Measurements from ENCODE around the gene SAMD7. TPM values are rescaled to one million over a fixed set of nuclear protein-coding genes. Genes with fewer than 3 reads are reported as not detected.
A peak's percentile ranks its signal among the peaks of the same experiment; 100 is the strongest.

The SAMD7 gene
- total RNA-seq (ENCODE audit: low replicate concordance), result not detected in 2 replicates

GRCh38 chr3:169911272-169911671 is at the start of gene SAMD7:
Gene SAMD7, plus strand, starts transcription at chr3:169911572. Its CDS starts 7,927 bp downstream, at chr3:169919499.
- Mint-ChIP-seq H3K4me3 (no peak within 1 kb of the TSS), H3K27ac (no peak within 1 kb of the TSS), H3K4me1 (no peaks in the 10 kb centered on the region), H3K9me3 (no peaks in the 10 kb centered on the region), H3K36me3 (no peaks in the 10 kb centered on the region), H3K27me3 (ENCODE audit: insufficient read depth, low read depth) (peaks cover under 1% of the 10 kb centered on the region)
- Histone ChIP-seq H4K20me1 (ENCODE audit: low read depth) (no peaks in the 10 kb centered on the region), H3K9ac (no peak within 1 kb of the TSS), H2AFZ (replicated peaks) (no peak within 1 kb of the TSS), H3K36me3 (no peaks in the 10 kb centered on the region), H3F3A (ENCODE audit: low read depth) (no peaks in the 10 kb centered on the region), H3K9me3 (ENCODE audit: low read depth) (no peaks in the 10 kb centered on the region), H3K27me3 (no peaks in the 10 kb centered on the region), H3K27ac (no peak within 1 kb of the TSS), H3K4me2 (no peak within 1 kb of the TSS), H3K79me2 (ENCODE audit: low read depth) (no peaks in the 10 kb centered on the region), H3K4me1 (no peaks in the 10 kb centered on the region), H3K4me3 (no peak within 1 kb of the TSS)
- no peak for DNase-seq (ENCODE audit: low spot score)
- no peak for TF ChIP-seq EZH2 (IDR thresholded peaks at IDR 0.05)
- no peak for TF ChIP-seq CTCF (IDR thresholded peaks at IDR 0.05)
- TF ChIP-seq EZH2phosphoT487 (IDR thresholded peaks at IDR 0.05), result no peak

- Histone ChIP-seq H2AFZ (replicated peaks) (peak overlapping the region; percentile 47), H3F3A (ENCODE audit: low read depth) (no peaks in the 10 kb centered on the region), H4K20me1 (ENCODE audit: low read depth) (no peaks in the 10 kb centered on the region), H3K27ac (no peak overlapping the region), H3K4me3 (no peak overlapping the region), H3K4me2 (no peak overlapping the region), H3K79me2 (ENCODE audit: low read depth) (no peaks in the 10 kb centered on the region), H3K36me3 (no peaks in the 10 kb centered on the region), H3K9me3 (ENCODE audit: low read depth) (no peaks in the 10 kb centered on the region), H3K9ac (no peak overlapping the region), H3K27me3 (no peaks in the 10 kb centered on the region), H3K4me1 (peaks cover 5% of the 10 kb centered on the region)
- no peaks in the 10 kb centered on the region for H3K9me3 Mint-ChIP-seq
- no peaks in the 10 kb centered on the region for H3K4me1 Mint-ChIP-seq
- DNase-seq (ENCODE audit: low spot score), result peak; percentile 37
- no peak for TF ChIP-seq EZH2 (IDR thresholded peaks at IDR 0.05)
- TF ChIP-seq CTCF (IDR thresholded peaks at IDR 0.05), result no peak
- no peak for TF ChIP-seq EZH2phosphoT487 (IDR thresholded peaks at IDR 0.05)
- H3K27ac Mint-ChIP-seq, result no peak overlapping the region
- H3K27me3 Mint-ChIP-seq (ENCODE audit: insufficient read depth, low read depth), result peaks cover 7% of the 10 kb centered on the region
- no peaks in the 10 kb centered on the region for H3K36me3 Mint-ChIP-seq
- no peak overlapping the region for H3K4me3 Mint-ChIP-seq
These were observed 49.5 kb upstream of the SAMD7 start for GRCh38 chr3:169861871-169862270.

- Histone ChIP-seq H3K9me3 (ENCODE audit: low read depth) (no peaks in the 10 kb centered on the region), H3K4me1 (peaks cover 5% of the 10 kb centered on the region), H3F3A (ENCODE audit: low read depth) (no peaks in the 10 kb centered on the region), H3K79me2 (ENCODE audit: low read depth) (no peaks in the 10 kb centered on the region), H3K36me3 (no peaks in the 10 kb centered on the region), H3K4me2 (no peak overlapping the region), H3K9ac (no peak overlapping the region), H3K27ac (no peak overlapping the region), H2AFZ (replicated peaks) (no peak overlapping the region), H4K20me1 (ENCODE audit: low read depth) (no peaks in the 10 kb centered on the region), H3K27me3 (no peaks in the 10 kb centered on the region), H3K4me3 (no peak overlapping the region)
- Mint-ChIP-seq H3K27ac (no peak overlapping the region), H3K4me3 (no peak overlapping the region), H3K4me1 (no peaks in the 10 kb centered on the region), H3K27me3 (ENCODE audit: insufficient read depth, low read depth) (peaks cover 7% of the 10 kb centered on the region), H3K9me3 (no peaks in the 10 kb centered on the region), H3K36me3 (no peaks in the 10 kb centered on the region)
- DNase-seq (ENCODE audit: low spot score), result peak; percentile 72
- TF ChIP-seq EZH2phosphoT487 (IDR thresholded peaks at IDR 0.05) (no peak), EZH2 (IDR thresholded peaks at IDR 0.05) (no peak), CTCF (IDR thresholded peaks at IDR 0.05) (peak; percentile 98)
These were observed 47.9 kb upstream of the SAMD7 start for GRCh38 chr3:169863458-169863899.
